GM10266 (cell line): Measurements from ENCODE around the gene FGD2.

ENCODE experiments used
- DNase-seq: peaks from one replicate; pipeline ENCODE4 v3.0.0; 2012; ENCODE audit errors: extremely low spot score
- CTCF ChIP-seq: IDR thresholded peaks from 2 replicates; pipeline ENCODE4 v1.5.1; 2012; ENCODE audit warnings: mild to moderate bottlenecking, low read depth; ENCODE audit not compliant: control insufficient read depth, insufficient read depth; ENCODE audit errors: missing control alignments

FGD2 gene

DNA sequence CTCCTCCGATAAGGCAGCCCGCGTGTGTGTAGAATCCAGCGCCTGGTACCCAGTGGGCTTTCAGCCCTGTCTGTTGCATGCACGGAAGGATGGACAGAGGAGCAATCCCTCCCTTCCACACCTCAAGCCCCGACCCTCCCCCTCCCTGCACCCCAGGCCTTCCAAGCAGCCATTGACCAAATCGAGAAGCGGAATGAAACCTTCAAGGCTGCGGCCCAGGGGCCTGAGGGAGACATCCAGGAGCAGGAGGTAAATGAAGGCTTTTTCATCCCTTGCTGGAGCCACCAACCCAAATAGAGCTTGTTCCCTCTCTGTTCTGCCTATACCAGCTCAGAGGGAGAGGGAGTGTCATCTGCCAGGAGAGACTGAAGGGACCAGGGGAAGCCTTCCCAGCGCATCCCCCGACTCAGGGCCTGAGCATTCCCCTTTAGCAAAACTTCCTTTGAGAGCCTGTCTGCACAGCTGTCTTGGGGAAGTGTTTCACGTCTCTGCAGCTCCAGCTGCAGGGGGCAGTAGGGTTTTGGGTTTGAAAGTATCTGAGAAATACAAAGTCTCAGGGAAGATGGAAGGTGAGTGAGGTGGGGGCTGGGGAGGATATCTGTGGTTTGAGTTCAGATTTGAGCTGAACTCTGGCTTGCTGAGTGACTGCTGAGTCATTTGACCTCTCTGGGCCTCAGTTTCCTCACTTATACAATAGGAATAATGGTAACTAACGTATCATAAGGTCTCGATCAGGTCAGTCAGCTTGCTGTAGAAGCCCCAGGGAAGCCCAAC, 16.1 kb downstream of the FGD2 start:
- DNase-seq: no peak
- TF ChIP-seq CTCF: peak; percentile 36

DNA sequence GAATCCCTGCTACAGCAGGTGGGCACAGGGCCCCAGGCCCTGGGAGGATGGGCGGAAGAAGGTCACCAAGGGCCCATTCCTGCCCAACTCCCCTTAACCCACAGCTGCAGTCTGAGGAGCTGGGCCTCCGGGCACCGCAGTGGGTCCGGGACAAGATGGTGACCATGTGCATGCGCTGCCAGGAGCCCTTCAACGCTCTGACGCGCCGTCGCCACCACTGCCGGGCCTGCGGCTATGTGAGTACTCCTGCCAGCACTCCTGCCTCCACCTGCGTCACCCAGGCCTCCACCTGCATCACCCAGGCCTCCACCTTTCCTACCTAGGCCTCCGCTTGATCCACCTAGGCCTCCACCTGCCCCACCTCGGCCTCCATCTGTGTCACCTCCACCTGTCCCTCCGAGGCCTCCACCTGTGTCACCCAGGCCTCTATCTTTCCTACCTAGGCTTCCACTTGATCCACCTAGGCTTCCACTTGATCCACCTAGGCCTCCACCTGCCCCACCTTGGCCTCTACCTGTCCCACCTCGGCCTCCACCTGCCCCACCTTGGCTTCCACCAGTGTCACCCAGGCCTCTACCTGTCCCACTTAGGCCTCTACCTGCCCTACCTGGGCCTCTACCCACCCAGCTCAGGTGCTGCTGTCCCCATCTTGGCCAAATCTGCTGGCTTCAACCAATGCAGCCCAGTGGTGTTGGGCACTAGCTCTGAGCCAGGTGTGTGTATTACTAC, 16.8 kb downstream of the FGD2 start:
- DNase-seq: no peak
- TF ChIP-seq CTCF: no peak

- no peak for TF ChIP-seq CTCF
- DNase-seq: no peak
These were observed 19.3 kb downstream of the FGD2 start for GRCh38 chr6:37024656-37025337.

- DNase-seq: no peak
- no peak for TF ChIP-seq CTCF
These were observed 20.4 kb downstream of the FGD2 start for GRCh38 chr6:37025621-37026466.

GRCh38 chr6:37027036-37027720, 21.7 kb downstream of the FGD2 start:
- TF ChIP-seq CTCF: no peak
- no peak for DNase-seq

DNA sequence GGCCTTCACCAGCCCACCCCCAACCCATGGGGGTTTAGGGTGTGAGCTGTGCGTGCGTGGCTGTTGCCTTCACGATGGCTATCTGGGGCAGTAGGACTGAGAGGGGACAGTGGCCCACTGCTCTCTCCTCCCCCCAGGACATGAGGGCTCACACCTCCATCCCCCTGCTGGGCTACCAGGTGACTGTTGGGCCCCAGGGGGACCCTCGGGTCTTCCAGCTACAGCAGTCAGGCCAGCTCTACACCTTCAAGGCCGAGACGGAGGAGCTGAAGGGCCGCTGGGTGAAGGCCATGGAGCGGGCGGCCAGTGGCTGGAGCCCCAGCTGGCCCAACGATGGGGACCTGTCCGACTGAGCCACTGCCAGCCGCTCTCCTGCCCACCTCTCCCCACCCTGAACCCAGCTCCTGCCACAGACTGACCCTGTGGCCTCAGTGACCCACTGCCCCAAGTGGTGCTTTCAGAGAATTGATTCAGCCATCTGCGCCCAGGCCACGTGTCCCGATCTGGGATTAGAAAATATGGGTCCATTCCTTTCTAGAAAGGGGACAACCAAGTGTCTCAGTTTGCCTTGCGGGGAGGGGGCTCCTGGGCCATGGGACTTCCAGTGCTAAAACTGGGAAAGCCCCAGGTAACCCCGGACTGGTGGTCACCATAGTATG, 22.5 kb downstream of the FGD2 start:
- DNase-seq: no peak
- TF ChIP-seq CTCF: no peak
